Smooth muscle cell (in vitro differentiated cells): Measurements from ENCODE around the gene DOCK3. TPM values are rescaled to one million over a fixed set of nuclear protein-coding genes. Genes with fewer than 3 reads are reported as not detected.

Experiments
- DNase-seq: peaks from one replicate; lab custom pipeline; 2025; ENCODE audit not compliant: unreplicated experiment; lab: John Stamatoyannopoulos, UW
- H2AFZ ChIP-seq: fragments of 200-600 bp; sonication (generic); 2 replicates; pipeline ENCODE4 v1.6.0; 2016; ENCODE audit warnings: antibody characterized with exemption, low read depth, mild to moderate bottlenecking
- H3F3A ChIP-seq: fragments of 200-600 bp; sonication (generic); 2 replicates; pipeline ENCODE4 v1.6.0; 2017; ENCODE audit warnings: antibody characterized with exemption, low read depth
- H3K27ac ChIP-seq: fragments of 200-600 bp; sonication (generic); 2 replicates; pipeline ENCODE4 v1.5.1; 2016; ENCODE audit warnings: low read depth, mild to moderate bottlenecking
- H3K27me3 ChIP-seq: fragments of 200-600 bp; sonication (generic); 2 replicates; pipeline ENCODE4 v1.6.1; 2016; ENCODE audit warnings: low read depth, mild to moderate bottlenecking
- H3K36me3 ChIP-seq: fragments of 200-600 bp; sonication (generic); 2 replicates; pipeline ENCODE4 v1.5.1; 2016; ENCODE audit warnings: low read depth
- H3K4me1 ChIP-seq: fragments of 200-600 bp; sonication (generic); 2 replicates; pipeline ENCODE4 v1.5.1; 2016; ENCODE audit warnings: low read depth
- H3K4me2 ChIP-seq: fragments of 200-600 bp; sonication (generic); 2 replicates; pipeline ENCODE4 v1.6.0; 2016; ENCODE audit warnings: mild to moderate bottlenecking
- H3K4me3 ChIP-seq: fragments of 200-600 bp; sonication (generic); 2 replicates; pipeline ENCODE4 v1.5.1; 2016; ENCODE audit warnings: mild to moderate bottlenecking
- H3K79me2 ChIP-seq: fragments of 200-600 bp; sonication (generic); 2 replicates; pipeline ENCODE4 v1.6.0; 2016; ENCODE audit warnings: low read depth, mild to moderate bottlenecking
- H3K9ac ChIP-seq: fragments of 200-600 bp; sonication (generic); 2 replicates; pipeline ENCODE4 v1.6.0; 2016; ENCODE audit warnings: low read depth
- H3K9me3 ChIP-seq: fragments of 200-600 bp; sonication (generic); replicated peaks from 2 replicates; pipeline ENCODE4 v1.5.1; 2016; ENCODE audit warnings: low read depth
- H4K20me1 ChIP-seq: fragments of 200-600 bp; sonication (generic); 2 replicates; pipeline ENCODE4 v1.6.0; 2016; ENCODE audit warnings: low read depth
- CTCF ChIP-seq: fragments of 200-600 bp; sonication (generic); IDR thresholded peaks from 2 replicates; pipeline ENCODE4 v1.5.1; 2017; ENCODE audit warnings: borderline replicate concordance, mild to moderate bottlenecking, antibody characterized with exemption; ENCODE audit not compliant: insufficient read depth, poor library complexity, severe bottlenecking
- WGBS: methylation state at CpG from one replicate; pipeline ENCODE4 v1.1.7; 2016; ENCODE audit warnings: low lambda C conversion rate; 5-methylcytosine and 5-hydroxymethylcytosine counted together
- polyA plus RNA-seq: library from polyadenylated mRNA; unstranded; fragments of >200 nt; fragmentation: Nextera tagmentation; extraction: Ambion mirVana; gene quantifications from 2 replicates; pipeline ENCODE4 v1.2.1, GENCODE V29; 2016
- total RNA-seq: library from RNA; depleted of rRNA; stranded (reverse); fragments of >200 nt; gene quantifications from 2 replicates; pipeline ENCODE4 v1.2.3, GENCODE V29; 2014

The DOCK3 gene
- total and polyA plus RNA-seq, 2 experiments from 2014 or later, result 0.29 to 2.2 TPM

DNA sequence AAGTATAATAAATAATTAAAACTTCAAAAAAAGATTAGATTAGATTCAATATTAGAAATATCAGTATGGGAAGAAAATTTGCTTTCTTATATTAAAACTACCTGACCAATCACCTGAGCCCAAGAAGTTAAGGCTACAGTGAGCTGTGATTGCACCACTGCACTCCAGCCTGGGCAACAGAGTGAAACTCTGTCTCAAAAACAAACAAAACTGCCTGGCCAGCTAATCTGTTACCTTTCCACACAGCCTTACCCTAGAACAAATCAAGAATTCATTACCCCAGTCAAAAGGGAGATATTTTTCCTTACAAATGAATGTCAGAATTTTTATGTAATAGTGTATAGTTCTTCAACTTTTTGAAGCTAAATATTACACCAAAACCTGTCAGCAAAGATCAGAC is 593.4 kb downstream of the DOCK3 start:
- Histone ChIP-seq H3K9me3 (no peaks in the 10 kb centered on the region), H3K9ac (no peak overlapping the region), H2AFZ (no peak overlapping the region), H3K27me3 (no peaks in the 10 kb centered on the region), H3K79me2 (no peaks in the 10 kb centered on the region), H3K27ac (no peak overlapping the region), H3K4me3 (no peak overlapping the region), H3K36me3 (no peaks in the 10 kb centered on the region), H3K4me2 (no peak overlapping the region), H4K20me1 (no peaks in the 10 kb centered on the region), H3K4me1 (no peaks in the 10 kb centered on the region), H3F3A (no peaks in the 10 kb centered on the region)
- no peak for TF ChIP-seq CTCF
- DNase-seq, result no peak

GRCh38 chr3:51269466-51269865 is 594.7 kb downstream of the DOCK3 start:
- no peak overlapping the region for H3K9ac ChIP-seq
- H3K36me3 ChIP-seq, result no peaks in the 10 kb centered on the region
- no peak overlapping the region for H3K4me2 ChIP-seq
- no peaks in the 10 kb centered on the region for H3F3A ChIP-seq
- no peak for DNase-seq
- no peak overlapping the region for H3K4me3 ChIP-seq
- H2AFZ ChIP-seq, result no peak overlapping the region
- H4K20me1 ChIP-seq, result no peaks in the 10 kb centered on the region
- no peaks in the 10 kb centered on the region for H3K27me3 ChIP-seq
- H3K4me1 ChIP-seq, result no peaks in the 10 kb centered on the region
- H3K9me3 ChIP-seq, result no peaks in the 10 kb centered on the region
- TF ChIP-seq CTCF, result no peak
- no peaks in the 10 kb centered on the region for H3K79me2 ChIP-seq
- H3K27ac ChIP-seq, result no peak overlapping the region

GRCh38 chr3:51270559-51270958 is 595.8 kb downstream of the DOCK3 start:
- H3K4me3 ChIP-seq, result no peak overlapping the region
- H3K9ac ChIP-seq, result no peak overlapping the region
- no peaks in the 10 kb centered on the region for H3F3A ChIP-seq
- no peaks in the 10 kb centered on the region for H4K20me1 ChIP-seq
- H3K9me3 ChIP-seq, result no peaks in the 10 kb centered on the region
- no peaks in the 10 kb centered on the region for H3K27me3 ChIP-seq
- H3K4me1 ChIP-seq, result no peaks in the 10 kb centered on the region
- WGBS, result 91% methylated on average over 3 of the region's 3 CpGs
- no peaks in the 10 kb centered on the region for H3K79me2 ChIP-seq
- H3K4me2 ChIP-seq, result no peak overlapping the region
- no peak overlapping the region for H2AFZ ChIP-seq
- TF ChIP-seq CTCF, result no peak
- DNase-seq, result no peak
- no peak overlapping the region for H3K27ac ChIP-seq
- no peaks in the 10 kb centered on the region for H3K36me3 ChIP-seq

DNA sequence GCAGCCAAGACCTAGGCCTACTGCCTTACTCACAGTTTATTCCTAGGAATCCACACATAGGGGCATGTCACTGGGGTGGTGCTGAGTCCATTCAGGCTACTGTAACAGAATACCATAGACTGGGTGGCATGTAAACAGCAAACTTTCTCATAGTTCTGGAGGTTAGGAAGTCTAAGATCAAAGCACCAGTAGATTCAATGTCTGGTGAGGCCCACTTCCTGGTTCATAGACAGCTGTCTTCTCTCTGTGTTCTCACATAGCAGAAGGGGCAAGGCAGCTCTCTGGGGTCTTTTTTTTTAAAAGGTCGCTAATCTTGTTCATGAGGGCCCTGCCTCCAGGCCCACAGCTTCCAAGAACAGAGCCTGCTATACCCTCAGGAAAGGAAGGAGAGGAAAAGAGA is 596.4 kb downstream of the DOCK3 start:
- Histone ChIP-seq H3K79me2 (no peaks in the 10 kb centered on the region), H3K4me2 (no peak overlapping the region), H3K27ac (no peak overlapping the region), H3K4me3 (no peak overlapping the region), H4K20me1 (no peaks in the 10 kb centered on the region), H3K9me3 (no peaks in the 10 kb centered on the region), H3K4me1 (no peaks in the 10 kb centered on the region), H3K9ac (no peak overlapping the region), H3K36me3 (no peaks in the 10 kb centered on the region), H3K27me3 (no peaks in the 10 kb centered on the region), H2AFZ (no peak overlapping the region), H3F3A (no peaks in the 10 kb centered on the region)
- TF ChIP-seq CTCF, result no peak
- DNase-seq, result no peak
- 100% methylated on average over 1 of the region's 1 CpG for WGBS
